Measurements from ENCODE around the gene KMT2A. TPM values are rescaled to one million over a fixed set of nuclear protein-coding genes. Genes with fewer than 3 reads are reported as not detected.
"Not testable (repeated sequence)": the region's sequence is repeated elsewhere in the genome, so short reads cannot be mapped to it uniquely, and the experiment has no call there.

The KMT2A gene
- total RNA-seq, 1 donor from 2014 or later: 14.0 TPM

- Histone ChIP-seq H3K36me3 (ENCODE audit: control insufficient read depth, insufficient read depth, low read length) (peaks cover 4% of the 10 kb centered on the region), H3K4me3 (ENCODE audit: low read depth, low read length) (no peak overlapping the region), H3K27me3 (ENCODE audit: control insufficient read depth, insufficient read depth, low read length) (no peaks in the 10 kb centered on the region)
- no peak for DNase-seq (ENCODE audit: low read depth)
- FAIRE-seq: no peak
- no peak for TF ChIP-seq CTCF (IDR thresholded peaks at IDR 0.05; ENCODE audit: insufficient read depth, low read length, severe bottlenecking)
These were observed 21.1 kb upstream of the KMT2A start for GRCh38 chr11:118415062-118415738.

- Histone ChIP-seq H3K27me3 (ENCODE audit: control insufficient read depth, insufficient read depth, low read length) (no peaks in the 10 kb centered on the region), H3K36me3 (ENCODE audit: control insufficient read depth, insufficient read depth, low read length) (peaks cover 4% of the 10 kb centered on the region), H3K4me3 (ENCODE audit: low read depth, low read length) (no peak overlapping the region)
- TF ChIP-seq CTCF (IDR thresholded peaks at IDR 0.05; ENCODE audit: insufficient read depth, low read length, severe bottlenecking): no peak
- DNase-seq (ENCODE audit: low read depth) (peak; percentile 75), FAIRE-seq (no peak)
These were observed 20.6 kb upstream of the KMT2A start for GRCh38 chr11:118415739-118416068.

GRCh38 chr11:118416900-118417299 is 19.4 kb upstream of the KMT2A start:
- FAIRE-seq; H3K27me3 ChIP-seq (ENCODE audit: control insufficient read depth, insufficient read depth, low read length); DNase-seq (ENCODE audit: low read depth); H3K36me3 ChIP-seq (ENCODE audit: control insufficient read depth, insufficient read depth, low read length); H3K4me3 ChIP-seq (ENCODE audit: low read depth, low read length): not testable (repeated sequence)

- DNase-seq (ENCODE audit: low read depth) (no peak), FAIRE-seq (no peak)
- TF ChIP-seq CTCF (IDR thresholded peaks at IDR 0.05; ENCODE audit: insufficient read depth, low read length, severe bottlenecking): no peak
These were observed 18.5 kb upstream of the KMT2A start for GRCh38 chr11:118417801-118418200.

GRCh38 chr11:118418766-118419165 is 17.5 kb upstream of the KMT2A start:
- Histone ChIP-seq H3K27me3 (ENCODE audit: control insufficient read depth, insufficient read depth, low read length) (no peaks in the 10 kb centered on the region), H3K36me3 (ENCODE audit: control insufficient read depth, insufficient read depth, low read length) (peaks cover 2% of the 10 kb centered on the region), H3K4me3 (ENCODE audit: low read depth, low read length) (no peak overlapping the region)
- TF ChIP-seq CTCF (IDR thresholded peaks at IDR 0.05; ENCODE audit: insufficient read depth, low read length, severe bottlenecking): no peak
- DNase-seq (ENCODE audit: low read depth) (no peak), FAIRE-seq (peak; percentile 23)

More at GRCh38 chr11:118417801-118418200, 18.5 kb upstream of the KMT2A start:
- Histone ChIP-seq H3K27me3 (ENCODE audit: control insufficient read depth, insufficient read depth, low read length) (no peaks in the 10 kb centered on the region), H3K36me3 (ENCODE audit: control insufficient read depth, insufficient read depth, low read length) (peaks cover 4% of the 10 kb centered on the region), H3K4me3 (ENCODE audit: low read depth, low read length) (no peak overlapping the region)

- no peak overlapping the region for H3K4me3 ChIP-seq (ENCODE audit: low read depth, low read length)
- no peaks in the 10 kb centered on the region for H3K36me3 ChIP-seq (ENCODE audit: control insufficient read depth, insufficient read depth, low read length)
- H3K27me3 ChIP-seq (ENCODE audit: control insufficient read depth, insufficient read depth, low read length): no peaks in the 10 kb centered on the region
- no peak for TF ChIP-seq CTCF (IDR thresholded peaks at IDR 0.05; ENCODE audit: insufficient read depth, low read length, severe bottlenecking)
- DNase-seq (ENCODE audit: low read depth) (no peak), FAIRE-seq (no peak)
These were observed 8.6 kb upstream of the KMT2A start for GRCh38 chr11:118427707-118428106.

Measured in bronchial epithelial cell (primary cell).